GM12873 (cell line): ENCODE results near the gene CDC45.

Experiments
- CTCF ChIP-seq: IDR thresholded peaks from 2 replicates; pipeline ENCODE4 v1.5.1; 2012; ENCODE audit warnings: low read depth, mild to moderate bottlenecking, moderate library complexity, low read length, control low read depth; ENCODE audit not compliant: insufficient read depth; ENCODE audit errors: missing control alignments

CDC45 gene

GRCh38 chr22:19495562-19496323, 16.0 kb downstream of the CDC45 start:
- peak; percentile 14 for TF ChIP-seq CTCF

- TF ChIP-seq CTCF, result no peak
These were observed 16.6 kb downstream of the CDC45 start for GRCh38 chr22:19496324-19496630.

GRCh38 chr22:19497245-19497644, 17.5 kb downstream of the CDC45 start:
- TF ChIP-seq CTCF, result no peak

GRCh38 chr22:19498154-19498865, 18.6 kb downstream of the CDC45 start:
- TF ChIP-seq CTCF, result no peak

GRCh38 chr22:19498866-19499190, 19.1 kb downstream of the CDC45 start:
- no peak for TF ChIP-seq CTCF

GRCh38 chr22:19499236-19499879, 19.6 kb downstream of the CDC45 start:
- no peak for TF ChIP-seq CTCF

- TF ChIP-seq CTCF, result no peak
These were observed 20.1 kb downstream of the CDC45 start for GRCh38 chr22:19499880-19500242.
